NCI-H2107 treated with DMSO at 0.1 percent for 48 hours (cell line): Measurements from ENCODE around the gene GRPEL1.
A peak's percentile ranks its signal among the peaks of the same experiment; 100 is the strongest.
"Not testable (repeated sequence)": the region's sequence is repeated elsewhere in the genome, so short reads cannot be mapped to it uniquely, and the experiment has no call there.

ENCODE experiments used
- DNase-seq: peaks from one replicate; lab custom pipeline; 2025; ENCODE audit not compliant: unreplicated experiment; lab: John Stamatoyannopoulos, UW

GRPEL1 gene

DNA sequence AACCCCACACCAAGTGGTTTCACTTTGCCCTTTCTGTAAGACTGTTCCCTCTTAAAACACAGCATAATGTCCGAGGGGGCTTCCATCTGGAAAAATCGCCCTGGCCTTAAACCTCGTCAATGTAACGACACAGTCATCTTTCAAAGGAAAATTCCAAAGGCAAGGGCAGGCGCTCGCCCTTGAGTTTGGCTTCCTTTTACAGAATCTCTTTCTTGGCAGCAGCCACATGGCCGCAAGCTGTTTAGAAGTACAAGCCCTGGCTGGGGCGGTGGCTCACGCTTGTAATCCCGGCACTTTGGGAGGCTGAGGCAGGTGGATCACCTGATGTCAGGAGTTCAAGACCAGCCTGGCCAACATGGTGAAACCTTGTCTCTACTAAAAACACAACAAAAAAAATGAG lies 27.1 kb upstream of the GRPEL1 start:
- no peak for DNase-seq

DNA sequence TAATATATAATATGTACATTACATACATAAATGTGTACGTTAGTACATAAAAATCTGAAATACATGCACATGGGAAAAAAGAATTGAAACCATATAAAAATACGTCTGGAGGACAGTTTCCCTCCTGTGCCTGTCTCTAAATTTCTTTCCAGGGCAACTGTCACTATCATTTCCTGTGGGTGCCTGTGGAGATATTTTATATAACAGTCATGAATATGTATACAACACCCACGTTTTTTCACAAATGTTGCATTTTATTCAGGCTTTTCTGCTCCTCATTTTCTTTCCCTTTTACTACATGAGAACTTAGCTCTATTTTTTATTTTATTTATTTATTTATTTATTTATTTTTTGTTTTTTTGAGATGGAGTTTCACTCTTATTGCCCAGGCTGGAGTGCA lies 24.2 kb upstream of the GRPEL1 start:
- no peak for DNase-seq

DNA sequence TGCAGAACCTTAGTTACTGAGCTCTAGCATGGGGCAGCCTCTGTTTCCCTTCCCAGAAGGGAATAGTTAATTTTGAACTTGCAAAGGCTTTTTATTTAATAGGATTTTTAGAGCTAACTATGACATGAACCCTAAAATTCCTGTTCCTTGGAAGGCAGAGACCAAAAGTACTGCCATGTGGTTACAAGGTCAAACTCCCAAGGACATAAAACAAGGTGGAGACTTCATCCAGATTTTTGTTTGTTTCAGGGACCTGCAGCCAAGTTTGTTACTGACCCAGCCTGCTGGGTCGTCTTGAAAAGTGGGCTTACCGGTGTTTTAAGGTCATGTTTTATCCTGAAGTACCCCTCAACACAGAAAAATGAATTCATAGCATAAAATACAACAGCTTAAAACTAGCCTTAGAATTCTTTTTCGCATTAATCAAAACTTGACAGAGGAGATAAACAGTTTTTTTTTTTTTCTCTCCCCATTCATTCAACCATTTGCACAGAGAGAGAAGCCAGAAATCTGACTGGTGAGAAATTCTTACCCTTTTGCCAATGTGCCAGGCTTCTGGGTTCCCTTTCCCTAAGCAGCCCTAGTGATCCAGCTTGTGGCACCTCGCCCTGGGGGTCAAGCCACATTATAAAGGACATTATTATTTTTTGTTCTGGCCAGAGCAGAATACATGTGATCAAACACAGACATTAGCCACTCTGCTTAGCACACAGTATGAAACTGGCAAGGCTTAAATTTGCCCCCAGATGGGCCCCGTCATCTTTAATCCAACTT lies 21.5 kb upstream of the GRPEL1 start:
- no peak for DNase-seq

DNA sequence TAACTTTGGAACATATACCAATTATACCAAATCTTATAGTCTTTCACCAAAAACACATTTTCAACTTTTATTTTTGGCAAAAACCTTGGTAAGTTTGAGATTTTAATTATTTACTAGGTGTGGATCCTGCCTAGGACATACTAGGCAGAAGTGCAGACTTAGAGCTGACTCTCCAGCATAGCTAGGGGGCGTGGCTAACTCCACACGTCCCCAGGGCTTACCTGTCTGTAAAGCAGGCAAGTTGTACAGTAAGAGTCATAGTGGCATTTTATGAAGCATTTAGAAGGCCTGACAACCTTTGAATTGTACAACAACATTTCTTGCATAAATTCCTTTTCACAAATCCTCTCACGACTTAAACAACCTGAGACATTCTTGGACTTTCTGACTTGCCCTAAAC lies 19.2 kb upstream of the GRPEL1 start:
- DNase-seq = no peak

DNA sequence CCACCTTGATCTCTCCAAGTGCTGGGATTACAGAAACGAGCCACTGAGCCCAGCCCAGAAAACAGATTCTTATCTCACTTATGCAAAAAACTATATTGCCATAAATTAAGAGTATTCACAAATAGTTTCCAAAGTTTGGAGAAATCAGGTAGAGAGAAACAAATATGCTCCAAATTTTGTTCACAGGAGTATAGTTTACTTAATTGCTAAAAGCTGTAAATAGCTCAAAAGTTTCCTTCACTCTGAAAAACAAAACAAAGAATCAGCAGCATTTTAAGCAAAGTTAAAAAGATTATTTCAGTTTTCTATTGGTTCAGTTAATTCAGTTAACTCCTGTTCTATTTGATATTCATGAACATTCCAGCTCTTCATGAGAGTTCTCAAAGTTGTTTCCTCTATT lies 18.5 kb upstream of the GRPEL1 start:
- DNase-seq = no peak

DNA sequence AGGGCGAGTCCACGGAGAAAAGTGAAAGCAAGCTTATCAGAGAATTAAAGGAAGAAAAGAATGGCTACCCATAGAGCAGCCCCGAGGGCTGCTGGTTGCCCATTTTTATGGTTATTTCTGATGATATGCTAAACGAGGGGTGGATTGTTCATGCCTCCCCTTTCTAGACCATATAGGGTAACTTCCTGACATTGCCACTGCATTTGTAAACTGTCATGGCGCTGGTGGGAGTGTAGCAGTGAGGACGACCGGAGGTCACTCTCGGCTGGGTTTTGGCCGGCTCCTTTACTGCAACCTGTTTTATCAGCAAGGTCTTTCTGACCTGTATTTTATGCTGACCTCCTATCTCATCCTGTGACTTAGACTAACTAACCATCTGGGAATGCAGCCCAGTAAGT lies 16.7 kb upstream of the GRPEL1 start:
- not testable (repeated sequence) for DNase-seq

DNA sequence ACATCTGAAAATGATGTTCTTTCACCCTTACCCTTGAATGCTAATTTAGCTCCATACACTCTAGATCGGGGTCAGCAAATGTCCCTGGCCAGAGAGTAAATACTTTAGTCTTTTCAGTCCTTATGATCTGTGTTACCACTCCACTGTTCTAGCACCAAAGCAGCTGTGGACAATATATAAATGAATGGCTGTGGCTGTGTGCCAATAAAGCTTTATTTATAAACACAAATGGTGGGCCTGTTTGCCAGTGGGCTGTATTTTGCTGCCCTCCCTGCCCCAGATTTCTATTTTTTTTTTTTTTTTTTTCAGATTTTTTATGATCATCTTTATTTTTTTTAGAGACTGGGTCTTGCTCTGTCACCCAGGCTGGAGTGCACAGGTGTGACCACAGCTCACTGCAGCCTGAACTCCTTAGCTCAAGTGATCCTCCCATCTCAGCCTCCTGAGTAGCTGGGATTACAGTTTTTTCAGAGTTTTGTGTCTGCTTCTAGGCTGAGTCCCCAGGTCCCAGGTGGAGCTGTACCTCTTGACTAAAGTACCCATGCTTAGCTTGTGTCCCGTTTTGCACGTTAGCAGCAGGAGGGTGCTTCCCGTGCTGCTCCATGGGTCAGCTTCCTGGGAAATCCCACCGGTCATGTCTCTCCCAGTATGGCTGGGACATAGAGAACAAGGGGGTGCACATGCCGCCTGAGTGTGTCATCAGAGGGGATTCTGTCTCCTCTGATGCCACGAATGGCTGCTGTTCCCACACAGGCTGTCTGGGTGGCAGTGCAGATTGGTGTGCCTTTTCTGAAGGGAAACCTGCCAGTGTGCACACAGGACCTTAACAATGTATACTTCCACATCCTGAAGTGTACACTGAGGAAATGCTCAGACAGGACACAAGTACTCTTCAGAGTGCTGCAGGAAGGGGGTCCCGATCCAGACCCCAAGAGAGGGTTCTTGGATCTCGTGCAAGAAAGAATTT lies 16.0 kb upstream of the GRPEL1 start:
- DNase-seq = no peak

DNA sequence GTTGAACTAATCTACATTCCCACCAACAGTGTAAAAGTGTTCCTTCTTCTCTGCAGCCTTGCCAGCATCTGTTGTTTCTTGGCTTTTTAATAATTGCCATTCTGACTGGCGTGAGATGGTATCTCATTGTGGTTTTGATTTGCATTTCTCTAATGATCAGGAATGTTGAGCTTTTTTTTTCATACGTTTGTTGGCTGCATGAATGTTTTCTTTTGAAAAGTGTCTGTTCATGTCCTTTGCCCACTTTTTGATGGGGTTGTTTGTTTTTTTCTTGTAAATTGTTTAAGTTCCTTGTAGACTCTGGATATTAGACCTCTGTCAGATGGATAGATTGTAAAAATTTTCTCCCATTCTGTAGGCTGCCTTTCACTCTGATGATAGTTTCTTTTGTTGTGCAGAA lies 12.0 kb upstream of the GRPEL1 start:
- DNase-seq = not testable (repeated sequence)

DNA sequence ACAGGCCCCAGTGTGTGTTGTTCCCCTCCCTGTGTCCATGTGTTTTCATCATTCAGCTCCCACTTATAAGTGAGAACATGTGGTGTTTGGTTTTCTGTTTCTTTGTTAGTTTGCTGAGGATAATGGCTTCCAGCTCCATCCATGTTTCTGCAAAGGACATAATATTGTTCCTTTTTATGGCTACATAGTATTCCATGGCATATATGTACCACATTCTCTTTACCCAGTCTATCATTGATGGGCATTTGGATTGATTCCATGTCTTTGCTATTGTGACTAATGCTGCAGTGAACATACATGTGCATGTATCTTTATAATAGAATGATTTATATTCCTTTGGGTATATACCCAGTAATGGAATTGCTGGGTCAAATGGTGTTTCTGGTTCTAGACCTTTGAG lies 11.6 kb upstream of the GRPEL1 start:
- DNase-seq = not testable (repeated sequence)

DNA sequence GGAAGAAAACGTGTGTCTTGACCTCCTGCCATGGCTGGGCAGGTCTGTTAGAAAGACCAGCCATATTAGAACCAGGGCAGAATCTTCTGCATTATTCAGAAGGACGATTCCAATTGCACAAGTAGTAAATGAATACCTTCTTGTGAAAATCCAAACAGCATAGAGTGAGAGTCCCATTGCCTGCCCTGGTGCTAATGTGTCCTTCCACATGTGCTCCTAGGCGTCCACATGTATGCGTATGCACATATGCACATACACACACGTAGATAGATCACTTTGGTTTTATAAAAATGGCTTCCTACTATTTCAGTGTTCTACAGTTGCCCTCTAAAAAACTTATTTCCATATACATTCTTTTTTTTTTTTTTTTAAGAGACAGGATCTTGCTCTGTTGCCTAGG lies 10.2 kb upstream of the GRPEL1 start:
- DNase-seq = no peak

DNA sequence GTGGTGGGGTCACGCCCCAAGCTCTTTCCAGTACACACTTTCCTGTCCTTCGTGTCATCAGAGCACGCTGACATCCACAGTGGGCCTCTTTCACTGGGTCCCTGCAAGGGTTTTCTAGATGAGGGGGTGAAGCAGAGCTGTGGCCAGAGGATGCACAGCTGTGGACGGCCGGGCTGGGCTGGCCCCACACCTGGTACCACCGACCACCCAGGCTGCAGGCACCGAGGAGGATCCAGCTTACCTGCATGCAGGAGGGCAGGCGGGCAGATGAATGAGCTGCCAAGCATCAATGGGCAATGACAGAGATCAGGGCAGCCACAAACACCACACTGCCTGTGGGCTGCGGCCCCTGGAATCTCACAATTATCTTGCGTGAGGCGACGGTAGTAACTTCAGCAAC lies 9.5 kb upstream of the GRPEL1 start:
- DNase-seq = no peak

DNA sequence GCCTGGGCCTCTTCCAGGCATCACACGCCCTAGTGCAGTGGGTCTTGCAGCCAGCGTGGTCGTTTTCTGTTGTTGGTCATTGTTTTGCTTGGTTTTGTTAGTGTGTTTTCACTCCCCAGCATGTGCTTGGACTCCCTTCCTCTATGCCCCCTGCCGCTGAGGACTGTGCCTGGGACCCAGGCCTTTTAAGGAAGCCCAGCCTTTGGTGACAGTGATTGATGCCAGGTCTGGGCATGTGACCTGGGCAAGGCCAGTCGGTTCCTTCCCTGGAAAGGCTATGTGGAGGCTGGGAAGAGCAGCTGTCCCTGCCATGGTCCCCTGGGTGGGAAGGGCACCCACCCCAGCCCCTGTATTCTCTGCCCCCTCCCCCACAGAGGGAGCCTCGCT lies 8.8 kb upstream of the GRPEL1 start:
- no peak for DNase-seq

DNA sequence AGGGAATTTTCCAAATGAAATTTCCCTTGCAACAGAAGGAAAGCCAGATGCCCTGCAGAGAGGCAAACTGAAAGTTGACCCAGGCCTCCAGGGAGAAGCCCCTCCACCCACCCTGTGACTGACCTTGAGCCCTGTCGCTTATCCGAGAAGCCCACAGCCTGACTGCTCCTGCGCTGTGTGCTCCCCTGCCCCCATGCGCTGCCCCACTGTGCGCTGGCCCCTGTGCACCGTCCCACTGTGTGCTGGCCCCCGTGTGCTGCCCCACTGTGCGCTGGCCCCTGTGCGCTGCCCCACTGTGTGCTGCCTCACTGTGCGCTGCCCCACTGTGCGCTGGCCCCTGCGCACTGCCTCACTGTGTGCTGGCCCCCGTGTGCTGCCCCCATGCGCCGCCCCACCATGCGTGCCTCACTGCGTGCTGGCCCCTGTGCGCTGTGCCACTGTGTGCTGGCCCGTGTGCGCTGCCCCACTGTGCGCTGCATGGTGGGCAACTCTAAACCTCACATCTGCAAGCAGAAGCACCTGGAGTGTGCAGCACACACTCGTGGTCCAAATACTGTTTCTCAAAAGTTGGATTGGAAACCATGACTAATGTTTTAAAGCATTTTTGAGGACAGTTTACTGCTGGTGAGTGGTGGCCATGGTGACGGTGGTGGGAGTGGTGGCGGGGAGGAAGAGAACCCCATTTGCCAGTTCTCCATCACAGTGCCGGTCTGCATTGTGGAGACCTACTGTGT lies 8.3 kb upstream of the GRPEL1 start:
- no peak for DNase-seq

DNA sequence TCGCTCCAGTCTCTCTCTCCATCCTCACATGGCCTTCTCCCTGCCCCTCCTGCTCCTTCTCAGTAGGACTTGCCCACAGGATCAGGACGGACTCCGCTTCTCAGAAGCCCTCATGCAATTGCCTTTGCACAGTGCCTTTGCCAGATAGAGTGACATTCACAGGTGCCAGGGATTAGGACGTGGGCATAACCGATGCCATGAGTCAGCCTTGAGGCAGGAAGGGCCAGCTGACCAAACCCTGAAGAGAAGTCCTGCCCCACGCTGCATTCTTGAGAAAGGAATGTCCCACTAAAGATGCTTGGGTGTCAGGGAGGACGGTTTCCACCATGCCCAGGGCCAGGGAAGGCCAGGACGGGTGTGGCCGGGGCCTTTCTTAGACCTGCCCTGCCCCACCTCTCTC lies 6.6 kb upstream of the GRPEL1 start:
- no peak for DNase-seq

DNA sequence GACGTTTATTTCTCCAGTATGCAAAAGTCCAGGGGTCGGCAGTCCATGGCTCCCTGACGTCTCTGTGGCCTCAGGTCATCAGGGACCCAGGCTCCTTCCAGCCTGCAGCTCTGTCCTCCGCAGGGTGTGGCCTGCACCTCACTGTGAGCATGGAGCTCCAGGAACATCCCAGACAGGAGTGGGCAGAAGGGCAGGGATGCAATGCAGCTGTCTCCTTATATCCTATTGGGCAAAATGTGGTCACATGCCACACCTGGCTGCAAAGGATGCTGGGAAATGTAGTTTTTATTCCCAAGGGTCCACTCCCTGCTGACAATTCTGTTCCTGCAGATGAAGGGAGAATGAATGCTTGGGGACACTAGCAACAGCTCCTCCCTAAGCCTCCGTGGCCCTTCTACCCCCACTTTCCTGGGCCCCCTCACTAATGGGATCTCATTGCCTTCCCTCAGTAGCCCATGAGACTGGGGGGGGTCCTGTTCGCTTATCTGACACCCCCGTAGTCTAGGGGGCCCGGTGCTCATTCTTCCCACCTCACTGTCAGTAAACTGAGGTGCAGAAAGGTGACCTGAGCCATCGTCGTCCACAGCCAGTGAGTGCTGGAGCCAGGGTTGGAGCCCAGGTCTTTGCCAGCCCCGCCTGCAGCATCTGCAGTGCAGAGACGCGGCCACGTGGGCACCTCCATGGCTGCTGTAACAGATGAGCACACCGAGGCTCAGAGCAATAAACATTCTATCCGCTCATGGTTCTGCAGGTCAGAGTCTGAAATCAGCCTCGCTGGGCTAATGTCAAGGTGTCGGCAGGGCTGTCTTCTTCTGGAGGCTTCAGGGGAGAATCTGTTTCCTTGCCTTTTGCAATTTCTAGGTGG lies 5.9 kb upstream of the GRPEL1 start:
- no peak for DNase-seq

DNA sequence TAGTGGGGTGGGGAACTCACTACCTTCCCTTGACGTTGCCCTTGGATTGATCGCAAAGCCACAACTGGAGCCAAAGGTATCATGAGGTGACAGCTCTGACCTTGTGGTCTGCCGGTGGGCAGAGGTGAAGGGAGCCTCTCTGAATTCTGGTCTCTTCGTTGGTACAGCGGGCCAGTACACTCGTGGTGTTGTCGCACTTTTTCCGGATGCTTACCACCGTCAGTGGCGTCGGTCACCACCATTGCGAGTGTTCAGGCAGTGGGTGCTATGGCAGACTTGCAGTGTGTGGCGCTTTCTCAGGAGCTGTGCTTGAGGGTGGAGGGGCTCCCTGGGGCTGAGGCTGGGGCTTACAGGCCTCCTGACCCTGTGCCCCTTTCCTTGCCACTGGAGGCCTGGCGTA lies 5.2 kb upstream of the GRPEL1 start:
- DNase-seq = no peak

DNA sequence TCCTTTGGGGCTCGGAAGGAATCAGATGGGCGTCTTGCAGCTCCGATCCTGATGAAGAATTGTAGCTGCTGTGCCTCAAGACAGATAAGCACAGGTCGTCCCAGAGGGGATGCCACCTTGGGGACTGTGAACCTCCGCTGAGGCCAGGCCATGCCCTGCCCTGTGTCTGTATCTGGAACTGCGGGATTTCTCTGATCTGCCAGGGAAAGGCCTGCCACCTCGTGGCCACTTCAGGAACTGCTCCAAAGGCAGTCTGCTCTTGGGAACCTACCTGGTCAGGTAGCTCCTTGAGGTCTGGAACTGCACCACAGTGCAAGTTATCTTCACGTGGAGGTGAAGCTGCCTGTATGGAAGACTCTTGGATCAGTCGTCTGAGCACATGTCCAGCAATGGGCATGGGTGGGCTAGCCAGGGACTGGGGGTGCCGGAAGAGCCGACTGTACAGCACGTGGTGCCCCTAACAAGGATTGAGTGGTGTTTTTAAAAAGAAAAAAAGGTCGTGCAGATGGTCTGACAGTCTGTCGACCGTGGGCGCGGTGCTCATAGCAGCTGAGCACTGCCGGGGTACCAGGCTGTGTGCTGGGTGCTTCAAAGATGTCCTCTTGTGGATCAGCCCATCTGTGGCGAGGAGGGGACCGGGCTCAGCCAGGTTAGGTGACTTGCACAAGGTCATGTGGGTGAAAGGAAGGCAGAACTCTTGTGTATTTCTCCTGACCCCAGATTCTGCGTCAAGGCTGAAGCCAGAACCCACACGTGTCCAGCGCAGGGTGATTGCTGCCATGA lies 3.1 kb upstream of the GRPEL1 start:
- peak; percentile 65 for DNase-seq

DNA sequence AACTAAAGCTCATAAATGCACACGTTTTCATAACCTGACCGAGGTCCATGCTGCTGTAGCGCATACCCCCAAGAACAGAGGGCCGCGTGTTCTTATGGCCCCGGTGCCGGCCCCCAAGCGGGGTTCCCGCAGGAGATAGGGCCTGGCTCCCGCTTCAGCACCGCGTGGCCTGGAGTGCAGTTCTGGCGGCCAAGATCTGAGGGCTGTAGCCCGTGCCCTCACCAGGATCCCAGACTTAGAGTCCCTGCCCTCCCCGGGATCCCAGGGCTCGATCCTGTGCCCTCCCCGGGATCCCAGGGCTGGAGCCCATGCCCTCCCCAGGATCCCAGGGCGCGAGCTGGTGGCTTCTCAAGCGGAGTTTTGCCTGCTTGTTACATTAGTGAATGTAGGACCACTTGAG lies 1.0 kb upstream of the GRPEL1 start:
- no peak for DNase-seq

DNA sequence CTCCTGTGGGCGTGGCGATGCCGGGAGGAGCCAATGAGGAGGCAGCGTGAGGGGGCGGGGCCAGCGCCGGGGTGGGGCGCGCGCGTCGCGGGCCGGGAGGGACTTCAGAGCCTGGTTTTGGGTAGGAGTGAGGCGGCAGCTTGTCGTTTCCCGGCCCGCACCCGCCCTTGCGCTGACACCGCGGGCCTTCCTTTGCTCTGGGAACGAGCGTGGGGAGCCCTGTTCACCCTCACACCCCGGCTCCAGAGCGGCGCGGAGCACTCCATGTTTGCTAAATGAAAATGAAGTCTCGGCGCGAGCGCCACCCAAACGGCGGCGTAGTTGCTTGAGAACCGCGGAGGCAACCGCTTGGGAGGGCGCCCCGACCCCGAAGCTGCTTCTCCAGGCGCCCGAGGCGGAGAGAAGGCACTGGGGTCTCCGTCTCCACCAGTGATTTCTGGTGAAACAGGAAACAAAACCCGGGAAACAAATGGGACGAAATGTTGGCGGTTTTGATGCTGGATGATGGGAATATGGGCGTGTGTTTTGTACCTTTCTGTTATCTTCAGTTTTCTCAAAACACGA lies 497 bp upstream of the GRPEL1 start:
- DNase-seq = no peak

DNA sequence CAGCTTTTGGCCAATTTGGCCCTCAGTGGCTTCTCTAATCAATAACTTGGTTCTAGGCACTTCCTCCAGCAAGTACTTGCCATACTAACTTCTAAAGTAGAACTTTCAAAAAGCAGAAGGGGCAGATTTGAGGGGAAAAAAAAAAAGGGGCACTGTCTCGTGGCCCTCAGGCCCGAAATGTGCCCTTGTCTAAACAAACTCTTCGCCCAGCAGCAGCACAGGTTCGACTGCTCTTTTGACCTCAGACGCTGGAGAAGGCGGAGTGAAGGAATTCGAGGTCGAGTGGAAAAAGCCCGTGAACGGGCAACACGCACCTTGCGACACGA lies 775 bp downstream of the GRPEL1 start:
- no peak for DNase-seq
